Measurements from ENCODE around the gene ENO4.

The ENO4 gene

GRCh38 chr10:116831086-116831485, 18.2 kb upstream of the ENO4 start:
- no peak for DNase-seq

DNA sequence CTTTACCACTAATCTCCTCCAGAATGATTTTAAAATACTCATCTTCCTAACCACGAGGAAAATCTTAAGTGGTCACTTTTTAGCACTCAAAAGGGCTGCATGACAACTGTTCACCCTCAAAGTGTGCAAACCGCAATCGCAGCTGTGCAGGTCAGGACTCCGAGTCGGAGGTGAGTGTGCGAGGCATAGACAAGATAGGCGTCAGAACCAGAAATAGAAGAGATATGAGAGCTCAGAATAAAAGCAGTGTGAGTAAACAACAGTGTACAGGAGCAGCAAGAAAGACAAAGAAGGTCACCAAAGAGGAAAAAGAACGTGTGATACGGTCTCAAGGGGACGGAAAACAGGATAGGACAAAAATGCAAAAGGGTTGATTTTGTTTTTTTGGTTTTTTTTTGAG, 17.5 kb upstream of the ENO4 start:
- no peak for DNase-seq

DNA sequence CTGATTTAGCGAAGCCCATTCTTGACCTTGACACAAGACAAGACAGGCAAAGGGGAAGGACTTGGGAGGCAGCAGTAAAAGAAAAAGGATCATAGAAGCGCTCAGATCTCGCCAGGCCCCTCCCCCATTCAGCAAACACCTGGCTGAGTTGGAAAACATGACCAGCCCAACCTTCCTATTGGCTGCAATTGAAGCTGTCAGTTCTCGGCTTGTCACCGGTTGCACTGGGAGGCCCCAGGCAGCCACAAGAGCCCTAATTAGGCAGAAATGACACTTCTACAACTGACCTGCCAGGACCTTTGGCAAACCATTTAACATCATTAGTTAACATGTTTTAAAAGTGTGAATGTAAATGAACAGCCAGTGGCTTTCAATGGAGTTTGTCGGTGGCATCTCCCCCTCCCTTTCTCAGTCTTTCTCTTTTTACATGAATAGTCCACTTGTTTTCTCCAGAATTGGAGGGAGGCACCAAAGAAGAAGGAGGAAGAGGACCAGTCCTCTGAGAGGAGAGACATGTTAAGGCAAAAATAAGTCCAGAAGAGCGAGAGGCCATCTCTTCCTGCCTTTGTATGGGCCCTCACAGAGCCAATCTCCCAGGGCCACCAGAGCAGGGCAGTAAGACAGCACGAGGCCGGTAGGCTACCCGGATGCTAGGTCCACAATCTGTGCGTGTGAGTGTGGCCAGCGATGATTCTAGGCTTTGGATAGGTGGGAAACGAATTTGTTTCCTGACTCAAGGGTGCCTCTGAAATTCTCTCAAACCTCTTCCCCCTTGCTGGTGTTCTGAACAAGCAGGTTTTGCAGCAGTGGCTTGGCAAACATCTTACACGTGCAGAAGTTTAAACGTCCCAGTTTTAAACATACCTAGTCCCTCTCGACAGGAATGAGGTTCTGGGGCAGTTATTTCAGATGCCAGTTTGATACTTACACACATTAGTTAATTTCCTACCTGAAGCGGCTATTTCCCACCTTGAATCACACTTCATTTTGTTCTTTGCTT, 15.0 kb upstream of the ENO4 start:
- DNase-seq, result no peak

DNA sequence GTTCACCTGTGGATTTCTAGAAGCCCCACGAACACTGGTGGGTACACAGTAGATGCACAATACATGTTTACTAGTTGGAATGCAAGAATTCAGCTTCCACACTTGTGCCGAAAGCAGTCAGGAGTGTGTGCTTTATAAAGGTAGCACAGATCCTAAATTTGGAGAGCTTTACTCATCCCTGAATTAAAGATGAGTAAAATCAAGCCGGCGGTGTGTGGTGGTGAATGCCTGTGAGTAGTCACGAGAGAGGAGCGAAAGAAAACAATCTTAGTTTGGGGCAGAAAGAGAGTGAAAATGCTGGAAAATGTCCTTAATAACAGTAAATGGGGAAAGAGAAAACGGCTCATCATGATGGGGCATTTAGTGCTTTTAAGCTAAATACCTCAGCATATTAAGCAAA, 13.6 kb upstream of the ENO4 start:
- DNase-seq, result no peak

DNA sequence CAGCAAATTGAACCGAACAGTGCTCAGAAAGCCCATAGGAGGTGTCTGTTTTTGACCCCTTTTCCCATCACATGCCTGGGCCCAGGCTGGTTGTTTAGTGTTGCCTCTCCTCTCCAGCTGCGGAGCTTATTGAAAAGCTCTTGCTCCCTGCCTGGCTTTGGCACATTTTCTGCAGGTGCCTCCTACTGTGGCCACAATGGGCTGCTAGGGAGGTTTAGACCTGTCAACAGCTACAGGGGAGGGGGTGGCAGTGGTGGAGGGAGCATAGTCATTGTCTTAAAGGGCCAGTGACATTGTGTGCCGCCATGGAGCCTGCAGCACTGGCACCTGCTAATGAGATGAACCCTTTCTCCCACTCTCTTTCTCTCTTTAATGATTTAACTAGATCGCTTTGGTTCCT, 13.2 kb upstream of the ENO4 start:
- DNase-seq, result no peak

DNA sequence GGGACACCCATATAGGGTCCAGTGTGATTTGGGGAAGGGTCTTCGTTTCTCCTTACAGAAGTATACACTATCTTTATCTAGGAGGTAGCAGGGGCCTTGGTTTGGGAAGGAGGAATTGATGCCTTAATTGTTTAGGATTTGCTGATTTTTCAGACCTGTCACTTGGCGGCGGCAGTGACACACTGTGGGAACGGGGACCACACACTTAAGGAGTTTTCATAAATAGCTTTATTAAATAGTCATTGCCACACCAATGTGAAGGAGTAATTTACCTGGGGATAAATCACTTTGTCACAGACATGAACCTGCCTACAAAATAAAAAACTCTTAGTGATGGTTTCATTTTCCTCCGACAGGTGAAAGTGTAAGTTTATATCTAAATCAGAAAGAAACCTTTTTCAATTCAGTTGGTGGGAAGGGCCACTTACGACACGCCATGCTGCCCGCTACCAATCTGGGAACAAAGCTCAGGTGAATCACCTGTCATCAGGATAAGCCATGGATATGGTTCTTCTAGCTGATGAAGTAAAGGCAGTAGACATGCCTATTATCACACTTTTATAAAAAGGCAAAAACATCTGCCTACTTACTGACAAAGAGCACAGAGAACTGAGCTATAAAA, 12.3 kb upstream of the ENO4 start:
- no peak for DNase-seq

DNA sequence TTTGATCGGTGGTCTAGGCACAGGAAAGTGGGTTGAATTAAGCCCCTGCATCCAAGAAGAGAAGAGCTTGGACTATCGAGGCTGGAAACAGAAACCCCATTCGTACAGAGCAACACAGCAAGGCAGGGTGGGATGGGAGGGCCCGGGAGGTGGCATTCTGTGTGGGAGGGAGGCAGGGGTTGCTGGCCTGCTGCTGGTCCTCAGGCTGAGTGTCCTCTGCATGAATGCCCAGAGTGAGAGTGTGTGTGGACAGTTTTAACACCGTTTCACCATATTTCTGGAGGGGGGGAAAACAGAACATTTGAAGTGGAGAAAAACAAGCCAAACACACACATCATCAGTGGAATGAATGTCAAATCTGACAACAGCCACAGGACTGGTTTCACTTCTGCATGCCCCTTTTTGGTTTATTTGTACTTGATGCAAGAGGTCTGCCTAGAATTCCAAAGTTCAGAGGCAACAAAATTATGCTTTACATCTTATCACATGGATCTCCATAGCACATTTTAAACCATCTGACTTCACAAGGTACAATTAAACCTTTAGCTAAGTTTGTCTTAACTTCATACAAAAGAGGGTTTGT, 11.1 kb upstream of the ENO4 start:
- DNase-seq, result no peak

GRCh38 chr10:116840389-116841075, 8.8 kb upstream of the ENO4 start:
- no peak for DNase-seq

DNA sequence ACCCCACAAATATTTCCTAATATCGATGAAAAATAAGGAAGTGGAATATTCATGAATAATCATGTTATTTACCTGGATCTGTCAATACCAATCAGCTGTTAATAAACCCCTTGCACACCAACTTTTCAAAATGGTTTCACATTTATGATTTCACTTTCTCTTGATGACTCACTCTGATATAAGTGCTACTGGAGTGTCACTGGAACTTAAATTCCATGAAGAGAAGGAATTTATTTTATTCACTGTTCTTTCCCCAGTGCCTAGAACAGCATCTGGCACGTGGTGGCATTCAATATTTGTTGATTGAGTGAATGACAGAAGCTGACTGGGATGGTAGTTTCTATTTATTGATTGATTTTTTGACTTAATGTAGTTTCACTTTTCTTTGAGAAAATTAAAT, 3.5 kb upstream of the ENO4 start:
- DNase-seq, result no peak

- peak; percentile 33 for DNase-seq
These were observed 1.0 kb upstream of the ENO4 start for GRCh38 chr10:116848032-116848943.

DNA sequence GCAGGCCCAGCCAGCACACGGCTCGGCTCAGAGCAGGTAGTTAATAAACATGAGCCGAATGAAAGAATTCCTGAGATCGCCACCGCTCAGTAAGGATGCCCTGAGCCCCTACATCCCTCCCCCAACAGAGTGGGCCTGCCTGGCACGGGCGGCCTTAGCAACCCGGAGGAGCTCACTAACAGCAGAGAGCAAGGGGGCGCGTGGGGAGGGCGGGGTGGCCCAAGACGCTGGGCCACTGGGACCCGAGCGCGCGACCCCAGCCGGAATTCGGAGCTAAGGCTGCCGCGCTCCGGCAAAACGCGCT, 403 bp upstream of the ENO4 start:
- DNase-seq, result no peak

DNA sequence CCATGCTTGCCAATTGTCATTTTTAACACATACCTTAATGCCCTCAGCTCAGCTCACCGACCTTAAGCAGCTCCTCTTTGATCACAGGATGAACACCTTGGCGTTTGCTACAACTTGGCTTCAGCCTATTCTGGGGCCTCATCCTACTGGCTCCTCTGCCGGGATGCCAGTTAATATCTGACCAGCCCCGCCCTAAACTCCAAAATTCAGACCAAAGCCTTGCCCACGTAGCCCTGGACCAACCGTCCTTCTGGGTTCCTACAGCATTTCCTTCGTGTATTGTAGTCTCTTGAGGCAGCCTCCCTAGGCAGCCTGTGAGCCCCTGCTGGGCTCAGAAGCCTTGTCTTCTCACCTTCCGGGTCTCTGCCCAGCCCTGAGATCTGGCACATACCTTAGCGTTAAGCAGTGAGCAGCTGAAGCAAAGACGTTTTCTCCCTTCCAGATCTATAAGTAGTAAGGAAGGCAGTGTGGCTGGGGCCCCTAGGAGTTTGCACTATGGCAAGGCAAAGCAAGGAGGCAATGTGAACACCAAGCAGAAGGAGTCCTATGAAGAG, 836 bp downstream of the ENO4 start:
- no peak for DNase-seq

DNA sequence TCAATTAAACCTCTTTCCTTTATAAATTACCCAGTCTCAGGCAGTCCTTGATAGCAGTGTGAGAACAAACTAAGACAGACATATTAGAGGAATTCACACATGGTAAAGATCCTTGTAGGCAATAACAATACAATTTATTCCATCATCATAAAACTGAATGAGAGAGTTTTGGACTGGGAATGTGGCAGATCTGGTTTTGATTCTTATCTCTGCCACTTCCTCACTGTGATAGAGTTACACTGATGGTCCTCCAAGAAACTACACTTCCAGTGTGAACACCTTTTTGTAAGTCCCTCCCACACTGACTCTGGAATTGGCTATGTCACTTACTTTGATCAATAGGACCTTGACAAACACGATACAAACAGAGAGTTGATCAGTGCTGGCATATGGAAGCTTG, 2.9 kb downstream of the ENO4 start:
- DNase-seq, result no peak

DNA sequence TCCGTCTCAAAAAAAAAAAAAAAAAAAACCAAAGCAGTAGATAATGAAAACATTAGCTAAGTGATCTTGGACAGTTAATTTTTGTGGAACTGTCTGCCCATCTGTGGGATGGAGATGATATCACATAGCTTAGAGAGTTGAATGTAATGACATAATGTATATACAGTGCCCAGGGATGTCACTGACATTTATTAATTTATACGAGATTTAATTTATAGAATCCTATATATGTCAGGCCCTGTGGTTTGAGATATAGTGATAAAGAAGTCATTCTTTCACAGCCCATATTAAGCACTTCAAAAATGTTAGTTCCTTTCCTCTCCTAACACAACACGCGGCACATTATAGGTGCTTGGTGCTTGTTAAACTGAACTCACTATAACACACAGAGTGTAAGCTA, 4.0 kb downstream of the ENO4 start:
- DNase-seq, result no peak

GRCh38 chr10:116853701-116854100, 4.4 kb downstream of the ENO4 start:
- DNase-seq, result no peak

GRCh38 chr10:116857156-116857555, 7.9 kb downstream of the ENO4 start:
- DNase-seq, result no peak

DNA sequence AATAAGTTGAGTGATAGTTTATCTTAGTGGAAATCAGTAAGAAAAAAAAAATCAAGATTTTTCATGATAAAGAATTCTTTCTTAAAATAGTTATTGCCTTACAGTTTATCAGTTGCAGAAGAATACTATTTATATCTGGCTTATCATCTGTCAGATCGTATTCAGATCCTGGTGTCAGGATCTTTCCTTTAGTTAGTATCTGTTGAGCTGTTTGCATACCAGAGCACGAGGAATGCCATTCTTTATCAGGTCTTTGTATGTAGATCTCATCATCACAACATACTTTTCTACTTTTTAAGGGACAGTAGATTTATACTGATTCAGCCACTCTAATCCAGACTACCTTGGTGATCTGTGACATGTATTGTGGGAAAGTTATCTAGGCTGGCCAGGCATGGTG, 12.5 kb downstream of the ENO4 start:
- no peak for DNase-seq

GRCh38 chr10:116864436-116864835, 15.1 kb downstream of the ENO4 start:
- no peak for DNase-seq

DNA sequence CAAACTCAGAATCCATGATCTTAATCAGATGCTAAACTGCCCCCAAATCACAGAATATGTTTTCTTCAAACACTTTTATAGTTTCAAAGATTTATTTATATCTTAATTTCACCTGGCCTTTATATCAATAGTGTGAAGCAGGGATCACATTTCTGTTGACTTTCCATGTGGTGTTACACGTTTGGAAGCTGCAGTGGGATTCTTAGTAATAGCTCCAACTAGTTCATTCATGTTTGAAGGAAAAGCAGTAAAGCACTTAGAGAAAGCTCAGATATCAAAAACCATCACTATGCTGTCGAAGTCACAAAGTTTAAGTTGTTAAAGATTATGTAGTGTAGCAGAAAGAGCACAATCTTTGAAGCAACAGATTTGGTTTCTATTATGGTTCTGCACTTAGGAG, 16.8 kb downstream of the ENO4 start:
- DNase-seq, result no peak

DNA sequence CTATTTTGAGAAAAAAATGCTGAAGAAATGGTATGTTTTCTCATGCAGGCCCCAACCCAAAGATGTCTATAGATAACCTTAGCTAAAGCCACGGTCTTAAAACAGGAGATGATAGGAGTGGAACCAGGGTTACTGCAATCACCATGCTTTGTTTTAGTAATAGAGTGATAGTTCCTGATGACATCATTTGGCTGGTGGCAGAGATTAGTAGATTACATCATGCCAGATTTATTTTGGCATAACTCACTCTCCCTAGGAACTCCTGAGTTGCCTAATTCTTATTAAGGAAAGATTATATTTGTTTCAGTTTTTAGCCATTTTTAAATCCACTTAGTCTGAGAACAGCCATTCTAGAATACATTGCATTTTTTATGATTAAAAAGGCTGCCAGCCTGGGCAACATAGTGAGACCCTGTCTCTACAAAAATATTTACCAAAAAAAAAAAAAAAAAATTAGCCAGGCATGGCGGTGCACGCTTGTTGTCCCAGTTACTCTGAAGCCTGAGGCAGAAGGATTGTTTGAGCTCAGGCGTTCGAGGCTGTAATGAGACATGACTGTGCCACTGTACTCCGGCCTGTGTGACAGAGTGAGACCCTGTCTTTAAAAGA, 17.8 kb downstream of the ENO4 start:
- no peak for DNase-seq

DNA sequence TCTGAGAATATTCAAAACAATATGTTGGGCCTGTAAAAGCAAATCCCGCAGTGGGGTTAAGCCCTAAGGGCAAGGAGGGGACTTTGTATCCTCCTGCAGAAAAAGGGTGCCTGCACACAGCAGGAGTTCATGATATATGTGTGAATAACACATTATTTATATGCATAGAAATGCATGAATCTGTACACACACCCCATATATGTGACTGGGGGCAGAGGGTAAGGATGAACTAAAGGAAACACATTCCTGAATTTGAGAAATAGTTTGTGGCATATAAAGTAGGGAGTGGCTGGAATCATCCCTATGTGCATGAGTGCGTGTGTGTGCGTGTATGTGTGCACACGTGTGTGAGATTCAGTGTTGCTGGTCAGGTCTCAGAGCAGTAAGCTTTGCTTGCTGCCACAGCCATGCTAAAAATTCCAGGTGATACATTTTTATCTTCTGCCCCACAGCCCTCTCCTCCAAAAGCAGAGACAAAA, 18.9 kb downstream of the ENO4 start:
- DNase-seq, result no peak

DNA sequence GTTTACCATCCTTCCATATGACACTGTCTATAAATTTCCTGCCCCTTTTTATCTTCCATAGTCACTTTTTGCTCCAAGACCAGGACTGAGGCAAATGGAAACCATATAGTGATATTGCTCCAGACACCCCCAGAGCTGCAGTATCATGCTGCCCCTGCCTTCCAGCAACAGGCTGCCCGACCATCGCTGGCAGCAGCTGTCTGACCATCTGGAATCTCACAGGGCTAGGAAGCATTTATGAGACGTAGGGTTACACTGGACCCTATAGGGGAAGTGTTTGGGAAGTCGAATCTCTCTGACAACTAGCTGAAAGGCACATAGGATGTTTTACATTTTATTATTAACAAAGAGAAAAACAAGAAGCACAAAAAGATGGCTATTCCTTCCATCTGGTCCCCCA, 19.4 kb downstream of the ENO4 start:
- DNase-seq, result no peak

Measured in CD4-positive, alpha-beta T cell treated with Interleukin-4 for 4 hours (primary cell).